Small intestine (tissue), 7 donors: ENCODE measurements around the gene TENM4. TPM values are rescaled to one million over a fixed set of nuclear protein-coding genes. Genes with fewer than 3 reads are reported as not detected.

Experiments
- DNase-seq, 2 donors: peaks; one replicate each; pipeline versions ENCODE4 v3.0.0 to v3.0.0-alpha.2; 2013
- FAIRE-seq: peaks from 2 replicates; lab custom pipeline; 2012; peaks lifted over from hg19 to GRCh38; lab: Jason Lieb, UNC
- H3K27ac ChIP-seq, 3 donors: one replicate each; pipeline ENCODE4 v1.5.1; 2013; ENCODE audit warnings: low read length in 2 of 3, mild to moderate bottlenecking in 2 of 3, control low read depth in 1 of 3, inconsistent platforms in 1 of 3, low read depth in 1 of 3, moderate library complexity in 1 of 3
- H3K27me3 ChIP-seq, 3 donors: one replicate each; pipeline ENCODE4 v1.6.1; 2013; ENCODE audit warnings: low read length in 3 of 3, inconsistent platforms in 1 of 3; ENCODE audit not compliant: control insufficient read depth in 3 of 3, insufficient read depth in 3 of 3
- H3K36me3 ChIP-seq, 3 donors: one replicate each; pipeline ENCODE4 v1.6.1; 2013; ENCODE audit warnings: low read length in 3 of 3, inconsistent platforms in 1 of 3, low read depth in 1 of 3, mild to moderate bottlenecking in 1 of 3, moderate library complexity in 1 of 3; ENCODE audit not compliant: control insufficient read depth in 3 of 3, insufficient read depth in 2 of 3
- H3K4me1 ChIP-seq, 3 donors: one replicate each; pipeline ENCODE4 v1.6.1; 2013; ENCODE audit warnings: low read length in 2 of 3, inconsistent platforms in 1 of 3, low read depth in 1 of 3, mild to moderate bottlenecking in 1 of 3, moderate library complexity in 1 of 3; ENCODE audit not compliant: control insufficient read depth in 3 of 3, insufficient read depth in 2 of 3
- H3K4me3 ChIP-seq, 3 donors: one replicate each; pipeline ENCODE4 v1.5.1; 2013; ENCODE audit warnings: low read length in 3 of 3, control low read depth in 1 of 3, inconsistent platforms in 1 of 3, low read depth in 1 of 3, mild to moderate bottlenecking in 1 of 3, moderate library complexity in 1 of 3
- H3K9me3 ChIP-seq, 2 donors: one replicate each; pipeline ENCODE4 v1.6.1; 2013; ENCODE audit warnings: low read depth in 1 of 2, low read length in 1 of 2; ENCODE audit not compliant: control insufficient read depth in 2 of 2, insufficient read depth in 1 of 2
- WGBS, 3 donors: extraction: QIAGEN DNeasy Blood & Tissue Kit; methylation state at CpG; one replicate each; pipeline ENCODE4 v1.1.7; 2013; 5-methylcytosine and 5-hydroxymethylcytosine counted together
- polyA plus RNA-seq, 4 donors: library from polyadenylated mRNA; stranded (reverse) in 3 of 4; unstranded in 1 of 4; fragments of 200-250 nt in 3 of 4; fragments of 120-200 nt in 1 of 4; gene quantifications; one replicate each; pipeline versions ENCODE4 v1.2.1 to v1.2.3, GENCODE V29; 2013
- donor health status: healthy with polysubstance abuse.
- donor health status: control.
- donor health status: control.
- donor health status: Bipolar disorder and iron deficiency.
- donor health status: healthy.

The TENM4 gene
- polyA plus RNA-seq, 4 donors: under 0.01 to 0.96 (median 0.31) TPM; not detected in 1

GRCh38 chr11:78791254-78791653 lies 649.6 kb downstream of the TENM4 start:
- Histone ChIP-seq H3K36me3 (no peaks in the 10 kb centered on the region), H3K27me3 (no peaks in the 10 kb centered on the region), H3K4me3 (no peak overlapping the region), H3K9me3 (no peaks in the 10 kb centered on the region), H3K27ac (no peak overlapping the region), H3K4me1 (no peaks in the 10 kb centered on the region)
- FAIRE-seq (no peak), DNase-seq (no peak)
- WGBS, 3 donors: 81 to 92% (median 84%) methylated on average over 1 of the region's 1 CpG

GRCh38 chr11:78790784-78791183 lies 650.0 kb downstream of the TENM4 start:
- H3K27me3 ChIP-seq: no peaks in the 10 kb centered on the region
- no peak overlapping the region for H3K27ac ChIP-seq
- H3K4me1 ChIP-seq: no peaks in the 10 kb centered on the region
- DNase-seq (no peak), FAIRE-seq (no peak)
- no peaks in the 10 kb centered on the region for H3K9me3 ChIP-seq
- no peak overlapping the region for H3K4me3 ChIP-seq
- H3K36me3 ChIP-seq: no peaks in the 10 kb centered on the region

GRCh38 chr11:78789375-78789774 lies 651.5 kb downstream of the TENM4 start:
- no peaks in the 10 kb centered on the region for H3K4me1 ChIP-seq
- H3K27ac ChIP-seq: no peak overlapping the region
- H3K4me3 ChIP-seq: no peak overlapping the region
- H3K36me3 ChIP-seq: no peaks in the 10 kb centered on the region
- FAIRE-seq (no peak), DNase-seq (no peak)
- WGBS, 3 donors: 74 to 94% (median 93%) methylated on average over 1 of the region's 1 CpG
- no peaks in the 10 kb centered on the region for H3K27me3 ChIP-seq
- no peaks in the 10 kb centered on the region for H3K9me3 ChIP-seq

GRCh38 chr11:78788533-78788932 lies 652.3 kb downstream of the TENM4 start:
- no peak overlapping the region for H3K27ac ChIP-seq
- no peaks in the 10 kb centered on the region for H3K36me3 ChIP-seq
- no peaks in the 10 kb centered on the region for H3K4me1 ChIP-seq
- H3K27me3 ChIP-seq: no peaks in the 10 kb centered on the region
- H3K9me3 ChIP-seq: no peaks in the 10 kb centered on the region
- FAIRE-seq (no peak), DNase-seq (no peak)
- H3K4me3 ChIP-seq: no peak overlapping the region
- WGBS, 3 donors: 58 to 82% (median 67%) methylated on average over 1 of the region's 1 CpG

- WGBS, 3 donors: 71 to 74% (median 73%) methylated on average over 3 of the region's 3 CpGs
- Histone ChIP-seq H3K27ac (no peak overlapping the region), H3K27me3 (no peaks in the 10 kb centered on the region), H3K36me3 (no peaks in the 10 kb centered on the region), H3K4me3 (no peak overlapping the region), H3K4me1 (no peaks in the 10 kb centered on the region), H3K9me3 (no peaks in the 10 kb centered on the region)
- no peak for FAIRE-seq
- no peak for DNase-seq
Observed at GRCh38 chr11:78787696-78788095, 653.1 kb downstream of the TENM4 start.

- no peaks in the 10 kb centered on the region for H3K9me3 ChIP-seq
- H3K4me1 ChIP-seq: no peaks in the 10 kb centered on the region
- 95 to 96% (median 96%) methylated on average over 20 of the region's 20 CpGs for WGBS, 3 donors
- H3K27me3 ChIP-seq: no peaks in the 10 kb centered on the region
- DNase-seq (no peak), FAIRE-seq (no peak)
- H3K27ac ChIP-seq: no peak overlapping the region
- H3K36me3 ChIP-seq: no peaks in the 10 kb centered on the region
- H3K4me3 ChIP-seq: no peak overlapping the region
Observed at GRCh38 chr11:78786746-78787145, 654.1 kb downstream of the TENM4 start.

DNA sequence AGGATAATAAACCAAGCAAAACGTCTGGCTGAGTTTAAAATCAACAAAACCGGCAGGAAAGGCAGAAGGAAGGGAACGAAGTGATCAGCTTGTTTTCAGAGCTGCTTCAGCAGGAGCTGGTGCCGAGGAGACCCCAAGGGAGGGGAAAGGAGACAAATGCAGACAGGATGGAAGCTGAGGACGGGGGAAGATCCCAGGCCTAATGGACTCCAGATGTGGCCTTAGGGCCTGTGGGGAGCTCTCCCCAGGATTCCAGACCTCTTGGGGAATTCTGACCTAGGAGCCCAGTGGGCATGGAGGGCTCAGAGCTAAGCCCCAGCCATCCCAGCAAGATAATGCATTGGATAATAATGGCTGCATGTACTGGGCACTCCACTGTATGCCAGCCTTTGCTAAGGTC lies 654.7 kb downstream of the TENM4 start:
- no peak overlapping the region for H3K27ac ChIP-seq
- no peak overlapping the region for H3K4me3 ChIP-seq
- no peaks in the 10 kb centered on the region for H3K4me1 ChIP-seq
- H3K36me3 ChIP-seq: no peaks in the 10 kb centered on the region
- no peak for DNase-seq
- no peaks in the 10 kb centered on the region for H3K9me3 ChIP-seq
- WGBS, 3 donors: 49 to 79% (median 63%) methylated on average over 5 of the region's 5 CpGs
- no peak for FAIRE-seq
- H3K27me3 ChIP-seq: no peaks in the 10 kb centered on the region

- Histone ChIP-seq H3K27me3 (no peaks in the 10 kb centered on the region), H3K9me3 (no peaks in the 10 kb centered on the region), H3K36me3 (no peaks in the 10 kb centered on the region), H3K4me3 (no peak overlapping the region), H3K4me1 (no peaks in the 10 kb centered on the region), H3K27ac (no peak overlapping the region)
- FAIRE-seq (no peak), DNase-seq (no peak)
- WGBS, 3 donors: 52 to 56% (median 53%) methylated on average over 9 of the region's 9 CpGs
Observed at GRCh38 chr11:78784321-78785061, 656.3 kb downstream of the TENM4 start.

DNA sequence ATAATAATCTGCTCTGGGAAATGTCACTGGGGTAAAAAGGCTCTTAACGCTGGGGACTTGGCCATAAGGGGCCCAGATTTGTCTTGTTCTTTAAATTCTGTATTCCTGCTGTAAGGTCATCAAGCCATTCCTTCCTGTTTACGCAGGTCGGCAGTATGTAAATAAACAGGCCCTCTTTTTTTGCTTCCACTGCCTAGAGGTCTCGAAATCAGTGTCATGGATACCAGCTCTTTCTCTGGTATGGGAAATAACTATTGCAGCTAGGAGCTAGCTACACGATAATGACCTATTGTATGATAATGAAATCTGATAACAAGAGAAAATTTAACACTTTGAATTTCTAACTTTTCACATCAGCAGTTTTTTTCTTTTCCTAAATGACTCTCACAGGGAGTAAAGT lies 657.0 kb downstream of the TENM4 start:
- 27 to 30% (median 27%) methylated on average over 5 of the region's 5 CpGs for whole genome bisulfite sequencing, 3 donors
- Histone ChIP-seq H3K9me3 (no peaks in the 10 kb centered on the region), H3K4me1 (no peaks in the 10 kb centered on the region), H3K4me3 (no peak overlapping the region), H3K36me3 (no peaks in the 10 kb centered on the region), H3K27me3 (no peaks in the 10 kb centered on the region), H3K27ac (no peak overlapping the region)
- no peak for FAIRE-seq
- DNase-seq: no peak
